HG03025 (cell line): ENCODE results near the gene ARHGAP1.
"Not testable (repeated sequence)": the region's sequence is repeated elsewhere in the genome, so short reads cannot be mapped to it uniquely, and the experiment has no call there.

Experiments used
- ATAC-seq: cut with Tn5 transposase; IDR thresholded peaks from one replicate; pipeline ENCODE4 v1.9.1; 2021; ENCODE audit warnings: mild to moderate bottlenecking, moderate library complexity; ENCODE audit not compliant: unreplicated experiment, low FRiP score

ARHGAP1 gene

DNA sequence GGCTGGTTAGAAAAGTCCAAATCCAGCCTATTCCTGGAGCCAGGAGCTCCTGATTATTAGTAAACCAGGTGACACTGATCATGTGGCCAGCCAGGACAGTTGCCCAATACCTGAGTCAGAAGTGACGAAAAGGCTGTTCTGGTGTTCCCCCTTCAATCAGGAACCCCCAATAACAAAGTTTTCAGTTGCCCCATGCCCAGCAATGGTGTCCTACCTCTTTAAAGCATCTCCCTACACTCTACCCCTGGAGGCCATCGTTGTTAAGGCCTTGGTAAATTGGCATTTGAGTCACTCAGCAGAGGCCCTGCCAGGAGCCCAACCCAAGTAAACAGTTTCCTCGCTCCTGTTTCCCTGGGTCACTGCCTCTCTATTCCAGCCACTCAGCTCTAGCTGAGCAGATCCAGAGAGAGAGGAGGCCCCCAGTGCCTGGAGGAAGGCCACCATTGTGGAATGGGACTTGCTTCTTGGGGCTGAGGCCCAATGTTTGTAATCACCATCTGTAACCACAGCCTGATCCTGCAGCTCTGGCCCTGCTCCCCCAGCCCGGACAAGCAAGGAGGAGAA is 25.0 kb downstream of the ARHGAP1 start:
- ATAC-seq: no peak

DNA sequence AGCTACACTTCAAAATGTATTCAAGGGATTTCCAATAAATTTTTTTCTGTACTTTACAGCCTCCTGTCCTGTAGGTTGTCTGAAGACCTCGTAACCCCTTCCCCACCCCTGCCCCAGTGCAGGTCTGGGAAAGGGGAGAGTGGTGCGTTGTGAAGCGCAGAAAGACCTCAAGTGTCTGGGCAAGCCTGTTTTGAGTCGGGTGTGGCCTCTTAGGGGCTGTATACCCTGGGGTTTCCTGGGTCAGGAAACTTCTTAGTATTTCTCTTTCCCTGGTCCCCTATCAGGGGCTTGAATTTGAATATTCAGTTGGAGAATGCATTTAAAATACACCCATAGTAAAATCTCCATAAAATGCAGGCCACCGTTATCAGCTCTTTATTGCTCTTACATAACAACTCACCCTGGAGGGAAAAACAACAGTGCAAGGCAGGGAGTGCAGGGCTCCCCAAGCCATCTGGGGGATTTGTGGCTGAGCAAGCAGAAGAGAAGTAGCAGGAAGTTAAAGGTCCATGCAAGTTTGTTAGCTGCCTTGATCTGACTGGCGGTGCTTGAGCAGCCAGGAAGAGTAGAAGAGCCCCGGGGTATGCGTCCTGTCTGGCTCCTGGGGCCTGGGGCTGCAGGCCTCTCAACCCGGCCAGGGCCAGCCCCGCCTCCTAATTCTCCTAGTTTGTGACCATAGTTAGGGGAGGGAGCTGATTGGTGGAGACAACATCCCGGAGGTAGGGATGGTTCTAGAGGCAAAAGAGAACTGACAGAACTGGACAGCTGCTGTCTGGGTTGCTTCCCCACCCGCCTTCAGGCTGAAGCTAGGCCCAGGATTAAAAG is 25.7 kb downstream of the ARHGAP1 start:
- no peak for ATAC-seq

DNA sequence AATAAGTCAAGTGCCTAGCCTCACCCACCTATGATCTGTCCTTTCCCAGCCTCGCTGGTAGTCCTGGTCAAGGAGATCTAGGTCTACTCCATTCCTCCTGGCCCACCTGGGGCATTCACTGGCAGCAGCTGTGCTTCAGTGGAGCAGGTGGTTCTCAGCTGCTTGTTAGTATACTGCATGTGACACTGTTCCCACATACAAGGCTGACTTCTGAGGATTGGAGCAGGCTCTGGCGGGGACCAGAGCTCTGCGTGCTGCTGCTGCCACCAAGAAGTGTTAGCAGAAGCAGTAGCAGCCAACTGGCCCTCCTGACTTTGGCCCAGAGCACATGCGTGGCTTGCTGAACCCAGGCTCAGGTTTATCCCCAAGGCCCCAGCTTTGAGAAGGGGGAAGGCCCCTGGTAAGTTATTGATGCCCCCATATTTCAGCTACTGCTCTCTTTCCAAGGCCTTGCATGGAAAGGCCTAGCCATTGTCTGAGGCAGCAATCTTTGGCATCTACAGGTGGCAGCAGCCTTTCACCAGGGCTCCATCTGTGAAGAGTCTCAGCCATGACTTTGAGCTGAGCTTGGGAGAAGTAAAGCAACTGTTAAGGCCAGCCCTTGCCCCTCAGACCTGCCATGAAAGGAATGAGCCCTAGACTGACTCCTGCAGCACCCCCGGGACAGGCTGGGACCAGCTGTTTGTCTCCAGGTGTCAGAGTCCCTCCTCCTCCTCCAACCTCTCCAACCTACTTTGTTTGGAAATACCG is 26.5 kb downstream of the ARHGAP1 start:
- no peak for ATAC-seq

- ATAC-seq: no peak
These were observed 28.0 kb downstream of the ARHGAP1 start for GRCh38 chr11:46672381-46672839.

DNA sequence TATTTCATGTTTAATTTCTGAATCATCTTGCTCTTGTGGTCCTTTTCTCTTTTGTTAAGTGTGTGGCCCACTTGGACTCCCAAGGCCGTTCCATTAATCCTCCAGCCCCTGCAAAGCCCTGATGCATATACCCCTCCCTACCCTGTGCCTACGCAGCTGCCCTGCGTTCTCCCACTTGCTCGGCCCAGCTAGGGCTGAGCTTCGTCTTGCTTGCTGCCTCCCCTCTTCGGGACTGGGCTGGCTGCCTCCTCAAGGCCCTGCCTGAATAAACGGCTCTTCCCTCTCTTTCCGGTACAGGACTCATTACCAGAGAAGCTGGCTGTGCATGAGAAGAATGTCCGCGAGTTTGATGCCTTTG is 28.5 kb downstream of the ARHGAP1 start:
- no peak for ATAC-seq

DNA sequence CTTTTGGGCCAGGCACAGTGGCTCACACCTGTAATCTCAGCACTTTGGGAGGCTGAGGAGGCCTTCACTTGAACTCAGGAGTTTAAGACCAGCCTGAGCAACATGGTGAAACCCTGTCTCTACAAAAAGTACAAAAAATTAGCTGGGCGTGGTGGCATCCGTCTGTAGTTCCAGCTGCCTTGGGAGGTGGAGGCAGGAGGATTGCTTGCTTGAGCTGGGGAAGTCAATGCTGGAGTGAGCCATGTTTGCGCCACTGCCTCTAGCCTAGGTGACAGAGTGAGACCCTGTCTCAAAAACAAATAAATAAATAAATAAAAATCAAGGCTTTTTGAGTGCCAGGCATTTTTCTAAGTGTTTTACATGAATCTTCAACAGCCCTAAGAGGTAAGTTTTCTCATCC is 29.9 kb downstream of the ARHGAP1 start:
- ATAC-seq: not testable (repeated sequence)

GRCh38 chr11:46669711-46670139 is 30.7 kb downstream of the ARHGAP1 start:
- ATAC-seq: no peak

- no peak for ATAC-seq
These were observed 31.8 kb downstream of the ARHGAP1 start for GRCh38 chr11:46668480-46669085.

- no peak for ATAC-seq
These were observed 33.4 kb downstream of the ARHGAP1 start for GRCh38 chr11:46667043-46667481.

DNA sequence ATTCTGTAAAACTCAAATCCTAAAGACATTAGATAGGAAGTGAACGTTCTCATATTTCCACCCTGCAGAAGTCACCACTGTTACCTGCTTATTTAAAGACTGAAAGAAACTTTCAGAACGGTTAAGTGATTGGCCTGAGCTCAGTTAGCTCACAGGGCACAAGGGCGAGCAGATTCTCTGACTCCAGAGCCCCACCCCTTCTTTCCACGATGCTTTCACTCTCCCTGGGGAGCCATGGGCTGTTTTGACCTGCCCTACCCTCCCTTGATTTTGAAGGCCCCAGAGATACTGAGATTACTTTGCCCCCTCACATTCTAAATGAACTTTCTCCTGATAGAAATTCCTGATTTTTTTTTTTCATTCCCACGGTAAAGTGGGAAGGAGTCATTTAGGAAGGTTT is 33.9 kb downstream of the ARHGAP1 start:
- ATAC-seq: no peak

DNA sequence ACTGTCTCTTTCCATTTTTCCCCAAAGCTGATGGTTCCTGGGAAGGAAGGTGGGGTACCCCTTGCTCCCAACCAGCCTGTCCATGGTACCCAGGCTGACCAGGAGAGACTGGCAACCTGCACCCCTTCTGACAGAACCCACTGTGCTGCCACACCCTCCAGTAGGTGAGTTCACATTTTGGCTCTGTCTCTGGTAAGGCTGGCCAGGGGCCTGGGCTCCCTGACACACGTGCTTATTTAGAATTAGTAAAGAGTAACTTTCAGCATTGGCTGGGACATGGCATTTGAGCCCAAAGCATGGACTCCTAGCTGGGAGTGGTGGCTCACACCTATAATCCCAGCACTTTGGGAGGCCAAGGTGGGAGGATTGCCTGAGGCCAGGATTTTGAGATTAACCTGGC is 35.1 kb downstream of the ARHGAP1 start:
- no peak for ATAC-seq

DNA sequence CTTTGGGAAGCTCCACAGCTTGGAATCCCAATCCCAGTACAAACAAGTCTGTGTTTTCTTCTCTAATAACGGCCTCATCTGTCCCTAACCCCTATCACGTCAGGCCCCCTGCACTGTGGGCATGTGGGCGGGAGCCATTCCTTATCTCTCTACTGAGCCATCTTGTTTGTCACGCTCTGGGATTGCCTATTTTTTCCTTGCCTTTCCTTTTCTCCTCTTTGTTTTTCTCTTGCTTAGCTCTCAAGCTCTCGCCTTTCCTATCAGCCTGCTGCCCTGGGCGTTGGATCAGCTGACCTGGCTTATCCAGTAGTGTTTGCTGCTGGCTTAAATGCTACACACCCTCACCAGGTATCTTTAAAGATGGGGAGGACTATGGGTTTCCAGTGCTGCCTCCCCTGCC is 35.8 kb downstream of the ARHGAP1 start:
- no peak for ATAC-seq

DNA sequence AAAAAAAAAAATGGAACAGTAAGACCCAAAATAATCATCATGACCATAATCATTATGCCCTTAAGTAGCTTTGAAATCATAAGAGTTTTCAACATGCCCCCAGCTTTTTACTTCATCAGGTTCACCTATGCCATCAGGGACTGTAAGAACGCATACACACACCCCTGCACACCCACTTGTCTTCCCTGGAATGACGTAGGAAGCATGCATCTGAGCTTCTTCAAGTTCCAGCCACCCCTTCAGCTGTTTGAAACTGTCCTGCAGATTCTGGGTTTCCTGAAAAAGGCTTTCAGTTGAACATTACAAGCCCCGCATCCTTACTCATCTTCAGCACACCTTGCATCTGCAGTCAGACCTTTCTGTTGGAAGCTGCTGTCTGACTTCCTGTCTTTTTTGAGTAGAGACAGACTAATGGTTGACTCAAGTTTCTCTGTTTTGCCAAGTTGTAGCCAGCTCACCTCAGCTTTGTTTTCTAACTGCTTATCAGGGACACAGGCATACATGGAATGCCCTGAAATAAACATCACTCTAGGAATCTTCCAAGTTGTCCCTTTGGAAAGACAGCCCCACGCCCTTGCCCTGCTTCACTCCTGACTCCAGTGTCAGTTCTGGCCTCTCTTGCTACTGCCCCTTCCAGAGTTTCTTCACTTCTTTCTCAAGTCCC is 37.0 kb downstream of the ARHGAP1 start:
- no peak for ATAC-seq

DNA sequence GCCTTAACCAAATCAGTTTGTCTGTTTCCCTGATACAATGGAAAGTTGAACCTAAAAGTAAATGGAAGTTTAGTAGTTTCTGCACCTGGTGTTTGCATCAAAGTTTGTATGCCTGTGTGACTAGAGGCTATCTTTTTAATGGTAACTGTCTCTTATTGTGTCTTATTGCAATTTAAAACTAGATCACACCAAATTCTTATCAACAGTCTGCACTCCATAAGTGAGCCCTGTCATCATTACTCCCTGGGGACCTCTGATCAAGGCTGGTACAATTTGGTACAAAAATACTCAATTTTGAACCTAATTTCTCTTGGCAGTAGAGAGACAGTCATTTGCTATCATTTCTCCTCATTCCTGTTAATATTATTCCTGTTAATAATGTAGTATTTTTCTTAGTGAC is 38.1 kb downstream of the ARHGAP1 start:
- no peak for ATAC-seq

- ATAC-seq: no peak
These were observed 38.6 kb downstream of the ARHGAP1 start for GRCh38 chr11:46661836-46662235.

DNA sequence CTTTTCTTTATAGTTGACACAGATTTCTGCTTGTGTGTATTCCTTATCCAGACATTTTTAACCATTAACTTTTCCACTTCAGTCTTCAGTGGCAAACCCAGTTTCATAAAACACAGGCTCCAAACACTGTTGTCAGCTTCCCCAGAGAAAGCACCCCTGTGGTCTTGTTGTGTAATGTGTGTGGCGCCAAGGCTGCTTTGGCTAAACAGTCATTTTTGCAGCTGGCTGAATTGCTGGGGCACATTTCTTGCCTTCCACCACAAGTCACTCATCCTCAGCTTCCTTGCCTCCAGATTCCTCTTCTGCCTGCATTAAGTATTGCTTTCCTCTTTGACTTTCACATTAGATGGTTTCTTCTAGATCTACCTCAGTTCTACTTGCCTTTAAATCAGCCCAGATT is 40.5 kb downstream of the ARHGAP1 start:
- ATAC-seq: no peak

DNA sequence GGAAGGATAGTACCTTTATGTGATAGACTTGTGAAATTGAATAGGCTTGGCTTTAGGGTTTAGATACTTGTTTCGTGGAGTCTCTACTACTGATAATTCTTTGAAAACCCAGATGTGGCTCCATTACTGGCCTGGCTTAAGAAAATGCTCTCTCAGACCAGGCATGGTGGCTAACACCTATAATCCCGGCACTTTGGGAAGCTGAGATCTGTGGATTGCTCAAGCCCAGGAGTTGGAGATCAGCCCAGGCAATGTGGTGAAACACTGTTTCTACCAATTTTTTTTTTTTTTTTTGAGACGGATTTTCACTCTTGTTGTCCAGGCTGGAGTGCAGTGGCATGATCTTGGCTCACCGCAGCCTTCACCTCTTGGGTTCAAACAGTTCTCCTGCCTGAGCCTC is 42.2 kb downstream of the ARHGAP1 start:
- ATAC-seq: no peak

DNA sequence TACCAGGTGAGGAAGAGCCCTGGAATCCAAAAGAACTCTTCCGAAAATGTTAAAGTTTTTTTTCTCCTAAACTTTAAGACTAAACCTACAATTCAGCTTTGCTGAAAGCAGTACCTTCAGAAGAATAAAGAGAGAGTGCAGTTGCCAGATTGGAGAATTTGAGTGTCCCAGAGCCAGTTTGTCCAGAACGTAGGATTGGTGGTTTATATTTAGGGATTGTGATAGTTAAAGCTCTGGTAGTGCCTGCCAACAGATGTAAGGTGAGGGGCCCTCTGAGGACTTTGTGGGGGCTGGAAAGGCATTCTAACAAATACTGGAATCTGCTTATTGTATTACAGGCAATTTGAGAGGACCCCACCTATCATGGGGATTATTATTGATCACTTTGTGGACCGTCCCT is 43.2 kb downstream of the ARHGAP1 start:
- no peak for ATAC-seq

DNA sequence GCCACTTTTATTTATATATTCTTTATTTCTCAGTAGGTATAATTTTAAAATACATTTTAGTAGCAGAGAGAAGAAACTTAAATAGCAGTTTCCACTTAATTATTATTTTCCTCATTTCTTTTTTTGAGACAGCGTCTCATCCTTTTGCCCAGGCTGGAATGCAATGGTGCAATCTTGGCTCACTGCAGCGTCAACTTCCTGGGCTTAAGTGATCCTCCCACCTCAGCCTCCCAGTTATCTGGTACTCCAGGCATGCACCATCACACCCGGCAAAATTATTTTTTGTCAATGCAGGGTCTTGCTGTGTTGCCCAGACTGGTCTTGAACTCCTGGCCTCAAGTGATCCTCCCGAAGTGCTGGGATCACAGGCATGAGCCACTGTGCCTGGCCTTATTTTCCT is 44.8 kb downstream of the ARHGAP1 start:
- no peak for ATAC-seq

- no peak for ATAC-seq
These were observed 51.2 kb downstream of the ARHGAP1 start for GRCh38 chr11:46649180-46649738.
